SK-N-SH treated with all-trans-retinoic acid at 6 μM for 48 hours (cell line): Measurements from ENCODE around the gene CTNNAL1.

Experiments used
- ATAC-seq: fragments of 200-7000 bp; cut with Tn5 transposase; 3 replicates; pipeline ENCODE4 v1.9.1; 2020; ENCODE audit warnings: mild to moderate bottlenecking, moderate library complexity
- BACH2 ChIP-seq: fragments of 250-450 bp; sonication (Bioruptor Pico); IDR thresholded peaks from 2 replicates; pipeline ENCODE4 v1.9.0; 2021; ENCODE audit warnings: mild to moderate bottlenecking, borderline replicate concordance
- CSDC2 ChIP-seq: fragments of 250-450 bp; sonication (Bioruptor Pico); IDR thresholded peaks from 2 replicates; pipeline ENCODE4 v1.5.0; 2020; ENCODE audit warnings: mild to moderate bottlenecking, moderate library complexity
- ESRRG ChIP-seq: fragments of 250-450 bp; sonication (Bioruptor Pico); IDR thresholded peaks from 2 replicates; pipeline ENCODE4 v1.6.1; 2021; ENCODE audit warnings: mild to moderate bottlenecking
- OSR1 ChIP-seq: fragments of 250-450 bp; sonication (Bioruptor Pico); IDR thresholded peaks from 2 replicates; pipeline ENCODE4 v1.8.0; 2022; ENCODE audit warnings: moderate library complexity, mild to moderate bottlenecking, inconsistent platforms
- PPARA ChIP-seq: fragments of 250-450 bp; sonication (Bioruptor Pico); IDR thresholded peaks from 2 replicates; pipeline ENCODE4 v1.5.0; 2020; ENCODE audit warnings: mild to moderate bottlenecking, borderline replicate concordance
- RARB ChIP-seq: fragments of 250-450 bp; sonication (Bioruptor Pico); IDR thresholded peaks from 2 replicates; pipeline ENCODE4 v1.8.0; 2021; ENCODE audit warnings: mild to moderate bottlenecking, moderate library complexity
- SNAI2 ChIP-seq: fragments of 250-450 bp; sonication (Bioruptor Pico); IDR thresholded peaks from 2 replicates; pipeline ENCODE4 v1.5.0; 2020; ENCODE audit warnings: mild to moderate bottlenecking, moderate library complexity
- TCF4 ChIP-seq: fragments of 250-450 bp; sonication (Bioruptor Pico); IDR thresholded peaks from 2 replicates; pipeline ENCODE4 v1.8.0; 2021; ENCODE audit warnings: mild to moderate bottlenecking, moderate library complexity, borderline replicate concordance
- TOX ChIP-seq: fragments of 250-450 bp; sonication (Bioruptor Pico); IDR thresholded peaks from 2 replicates; pipeline ENCODE4 v1.8.0; 2021; ENCODE audit warnings: mild to moderate bottlenecking, moderate library complexity, borderline replicate concordance
- ZC3H10 ChIP-seq: fragments of 250-450 bp; sonication (Bioruptor Pico); IDR thresholded peaks from 2 replicates; pipeline ENCODE4 v1.5.1; 2021; ENCODE audit warnings: mild to moderate bottlenecking, moderate library complexity
- ZNF565 ChIP-seq: fragments of 450-650 bp; formaldehyde crosslinking; conservative IDR thresholded peaks from 2 replicates; pipeline ENCODE4 v1.5.0; 2020; ENCODE audit warnings: low read depth, mild to moderate bottlenecking, moderate library complexity
- ZNF70 ChIP-seq: fragments of 450-650 bp; formaldehyde crosslinking; IDR thresholded peaks from 2 replicates; pipeline ENCODE4 v1.5.0; 2020; ENCODE audit warnings: mild to moderate bottlenecking, moderate library complexity
- ZNF8 ChIP-seq: fragments of 450-650 bp; formaldehyde crosslinking; IDR thresholded peaks from 2 replicates; pipeline ENCODE4 v1.5.0; 2020; ENCODE audit warnings: mild to moderate bottlenecking, moderate library complexity
- TF ChIP-seq, protein P1 (sequence below): fragments of 250-450 bp; sonication (Bioruptor Pico); IDR thresholded peaks from 2 replicates; pipeline ENCODE4 v1.5.1; 2020; ENCODE audit warnings: low read depth, mild to moderate bottlenecking, moderate library complexity
- TF ChIP-seq, protein P2 (sequence below): fragments of 250-450 bp; sonication (Bioruptor Pico); IDR thresholded peaks from 2 replicates; pipeline ENCODE4 v1.8.0; 2021; ENCODE audit warnings: low read depth, mild to moderate bottlenecking, moderate library complexity, borderline replicate concordance
- TF ChIP-seq, protein P3 (sequence below): fragments of 250-450 bp; sonication (Bioruptor Pico); IDR thresholded peaks from 2 replicates; pipeline ENCODE4 v1.8.0; 2020; ENCODE audit warnings: mild to moderate bottlenecking, moderate library complexity, borderline replicate concordance
- TF ChIP-seq, protein P4 (sequence below): fragments of 250-450 bp; sonication (Bioruptor Pico); IDR thresholded peaks from 2 replicates; pipeline ENCODE4 v1.5.0; 2020; ENCODE audit warnings: mild to moderate bottlenecking, moderate library complexity
- TF ChIP-seq, protein P5 (sequence below): fragments of 250-450 bp; sonication (Bioruptor Pico); IDR thresholded peaks from 2 replicates; pipeline ENCODE4 v1.5.1; 2021; ENCODE audit warnings: mild to moderate bottlenecking, moderate library complexity

Gene CTNNAL1

DNA sequence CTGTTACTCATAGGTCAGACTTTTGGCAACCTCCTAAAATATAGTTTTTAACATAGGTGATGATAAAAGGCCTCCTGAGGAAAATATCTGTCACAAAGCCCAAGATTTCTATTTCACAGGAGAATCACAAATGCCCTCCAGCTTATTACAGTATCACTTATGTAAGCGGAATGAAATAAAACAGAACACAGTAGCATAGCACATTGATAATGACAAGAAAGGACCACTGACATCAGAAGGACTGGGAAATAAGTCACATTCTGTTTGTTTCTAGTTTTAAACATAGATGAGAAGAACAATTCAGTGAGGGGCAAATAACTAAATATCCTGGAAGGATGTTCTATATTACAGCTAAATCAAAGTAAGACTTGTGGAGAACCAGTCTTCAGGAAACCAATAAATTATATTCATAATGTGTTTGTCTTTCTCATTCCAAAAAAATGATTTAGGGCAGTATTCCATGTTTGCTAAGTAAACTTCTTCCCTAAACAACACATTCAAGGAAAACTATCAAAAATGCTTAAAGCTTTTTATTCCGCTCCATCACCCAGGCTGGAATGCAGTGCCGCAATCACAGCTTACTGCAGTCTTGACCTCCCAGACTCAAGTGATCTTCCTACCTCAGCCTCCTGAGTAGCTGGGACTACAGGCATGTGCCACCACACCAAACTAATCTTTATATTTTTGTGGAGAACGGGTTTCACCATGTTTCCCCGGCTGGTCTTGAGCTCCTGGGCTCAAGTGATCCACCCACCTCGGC lies 20.8 kb upstream of the CTNNAL1 start (continued):
- TF ChIP-seq, protein P1, sequence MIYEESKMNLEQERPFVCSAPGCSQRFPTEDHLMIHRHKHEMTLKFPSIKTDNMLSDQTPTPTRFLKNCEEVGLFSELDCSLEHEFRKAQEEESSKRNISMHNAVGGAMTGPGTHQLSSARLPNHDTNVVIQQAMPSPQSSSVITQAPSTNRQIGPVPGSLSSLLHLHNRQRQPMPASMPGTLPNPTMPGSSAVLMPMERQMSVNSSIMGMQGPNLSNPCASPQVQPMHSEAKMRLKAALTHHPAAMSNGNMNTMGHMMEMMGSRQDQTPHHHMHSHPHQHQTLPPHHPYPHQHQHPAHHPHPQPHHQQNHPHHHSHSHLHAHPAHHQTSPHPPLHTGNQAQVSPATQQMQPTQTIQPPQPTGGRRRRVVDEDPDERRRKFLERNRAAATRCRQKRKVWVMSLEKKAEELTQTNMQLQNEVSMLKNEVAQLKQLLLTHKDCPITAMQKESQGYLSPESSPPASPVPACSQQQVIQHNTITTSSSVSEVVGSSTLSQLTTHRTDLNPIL (CRISPR knock-in tag), result no peak
- TF ChIP-seq ZC3H10 (CRISPR knock-in tag) (no peak), ZNF70 (CRISPR knock-in tag) (no peak)

DNA sequence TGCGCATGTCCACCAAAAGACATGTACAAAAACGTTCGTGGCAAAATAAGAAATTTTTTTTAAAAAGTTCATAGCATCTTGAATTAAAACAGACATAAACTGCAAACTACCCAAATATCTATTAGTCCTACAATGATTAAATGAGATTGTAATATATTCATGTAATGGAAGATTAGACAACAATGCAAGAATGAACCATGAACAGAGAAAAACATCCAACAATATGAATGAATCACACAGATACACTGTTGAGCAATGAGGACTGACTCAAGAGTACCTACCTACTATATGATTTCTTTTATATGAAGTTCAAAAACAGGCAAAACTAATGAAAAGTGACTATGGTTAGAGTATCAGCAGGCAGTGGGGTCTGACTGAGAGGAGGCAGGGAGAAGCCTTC lies 17.9 kb upstream of the CTNNAL1 start:
- TF ChIP-seq, protein P2, sequence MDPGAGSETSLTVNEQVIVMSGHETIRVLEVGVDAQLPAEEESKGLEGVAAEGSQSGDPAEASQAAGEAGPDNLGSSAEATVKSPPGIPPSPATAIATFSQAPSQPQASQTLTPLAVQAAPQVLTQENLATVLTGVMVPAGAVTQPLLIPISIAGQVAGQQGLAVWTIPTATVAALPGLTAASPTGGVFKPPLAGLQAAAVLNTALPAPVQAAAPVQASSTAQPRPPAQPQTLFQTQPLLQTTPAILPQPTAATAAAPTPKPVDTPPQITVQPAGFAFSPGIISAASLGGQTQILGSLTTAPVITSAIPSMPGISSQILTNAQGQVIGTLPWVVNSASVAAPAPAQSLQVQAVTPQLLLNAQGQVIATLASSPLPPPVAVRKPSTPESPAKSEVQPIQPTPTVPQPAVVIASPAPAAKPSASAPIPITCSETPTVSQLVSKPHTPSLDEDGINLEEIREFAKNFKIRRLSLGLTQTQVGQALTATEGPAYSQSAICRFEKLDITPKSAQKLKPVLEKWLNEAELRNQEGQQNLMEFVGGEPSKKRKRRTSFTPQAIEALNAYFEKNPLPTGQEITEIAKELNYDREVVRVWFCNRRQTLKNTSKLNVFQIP (CRISPR knock-in tag), result no peak
- TF ChIP-seq RARB (CRISPR knock-in tag) (no peak), ZNF565 (CRISPR knock-in tag) (no peak), TCF4 (CRISPR knock-in tag) (no peak), ZNF8 (CRISPR knock-in tag) (no peak), ESRRG (CRISPR knock-in tag) (no peak), TOX (CRISPR knock-in tag) (no peak), OSR1 (CRISPR knock-in tag) (no peak), SNAI2 (CRISPR knock-in tag) (no peak)
- TF ChIP-seq, protein P3, sequence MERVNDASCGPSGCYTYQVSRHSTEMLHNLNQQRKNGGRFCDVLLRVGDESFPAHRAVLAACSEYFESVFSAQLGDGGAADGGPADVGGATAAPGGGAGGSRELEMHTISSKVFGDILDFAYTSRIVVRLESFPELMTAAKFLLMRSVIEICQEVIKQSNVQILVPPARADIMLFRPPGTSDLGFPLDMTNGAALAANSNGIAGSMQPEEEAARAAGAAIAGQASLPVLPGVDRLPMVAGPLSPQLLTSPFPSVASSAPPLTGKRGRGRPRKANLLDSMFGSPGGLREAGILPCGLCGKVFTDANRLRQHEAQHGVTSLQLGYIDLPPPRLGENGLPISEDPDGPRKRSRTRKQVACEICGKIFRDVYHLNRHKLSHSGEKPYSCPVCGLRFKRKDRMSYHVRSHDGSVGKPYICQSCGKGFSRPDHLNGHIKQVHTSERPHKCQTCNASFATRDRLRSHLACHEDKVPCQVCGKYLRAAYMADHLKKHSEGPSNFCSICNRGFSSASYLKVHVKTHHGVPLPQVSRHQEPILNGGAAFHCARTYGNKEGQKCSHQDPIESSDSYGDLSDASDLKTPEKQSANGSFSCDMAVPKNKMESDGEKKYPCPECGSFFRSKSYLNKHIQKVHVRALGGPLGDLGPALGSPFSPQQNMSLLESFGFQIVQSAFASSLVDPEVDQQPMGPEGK (CRISPR knock-in tag), result no peak
- no peak for ATAC-seq

DNA sequence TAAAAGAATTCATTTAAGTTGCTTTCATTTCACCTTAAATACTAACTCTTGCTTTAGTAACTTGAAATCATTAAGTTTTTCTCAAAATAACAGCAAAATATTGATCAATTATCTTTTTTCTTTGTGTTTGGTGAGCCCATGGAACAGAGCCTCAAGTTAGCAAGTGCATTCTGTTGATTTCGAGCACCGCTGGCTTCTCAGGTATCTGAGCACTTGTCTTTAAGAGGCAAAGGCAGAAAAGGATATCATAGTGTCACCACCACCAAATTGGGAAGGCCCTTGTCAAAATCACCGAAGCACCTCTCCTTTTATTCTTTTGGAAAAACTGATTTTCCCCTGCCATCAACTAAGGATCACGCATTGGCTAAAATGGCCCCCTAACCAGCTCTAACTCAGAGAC lies 17.1 kb upstream of the CTNNAL1 start:
- TF ChIP-seq RARB (CRISPR knock-in tag) (no peak), PPARA (CRISPR knock-in tag) (no peak), BACH2 (CRISPR knock-in tag) (no peak), OSR1 (CRISPR knock-in tag) (no peak), ESRRG (CRISPR knock-in tag) (no peak)
- ATAC-seq, result no peak

DNA sequence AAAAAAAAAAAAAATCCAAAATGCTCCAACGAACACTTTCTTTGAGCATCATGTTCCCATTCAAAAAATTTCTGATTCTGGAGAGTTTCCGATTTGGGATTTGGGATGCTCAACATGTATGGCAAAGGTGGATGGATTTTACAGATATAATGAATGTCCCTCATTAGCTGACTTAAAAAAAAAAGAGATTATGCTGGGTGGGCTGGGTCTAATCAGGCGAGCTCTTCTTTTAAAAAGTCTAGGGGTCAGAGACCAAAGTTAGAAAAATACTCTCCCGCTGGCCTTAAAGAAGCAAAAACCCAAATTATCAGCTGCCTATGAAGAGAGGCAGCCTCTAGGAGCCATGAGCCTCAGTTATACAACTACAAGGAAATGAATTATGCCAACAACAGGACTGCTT lies 15.2 kb upstream of the CTNNAL1 start:
- TF ChIP-seq ZC3H10 (CRISPR knock-in tag) (no peak), OSR1 (CRISPR knock-in tag) (no peak), TCF4 (CRISPR knock-in tag) (no peak), ZNF565 (CRISPR knock-in tag) (no peak), TOX (CRISPR knock-in tag) (no peak), ZNF8 (CRISPR knock-in tag) (no peak), ZNF70 (CRISPR knock-in tag) (no peak), PPARA (CRISPR knock-in tag) (no peak), SNAI2 (CRISPR knock-in tag) (no peak), RARB (CRISPR knock-in tag) (no peak), CSDC2 (no peak)
- TF ChIP-seq, protein P2 (CRISPR knock-in tag), result no peak
- TF ChIP-seq, protein P4, sequence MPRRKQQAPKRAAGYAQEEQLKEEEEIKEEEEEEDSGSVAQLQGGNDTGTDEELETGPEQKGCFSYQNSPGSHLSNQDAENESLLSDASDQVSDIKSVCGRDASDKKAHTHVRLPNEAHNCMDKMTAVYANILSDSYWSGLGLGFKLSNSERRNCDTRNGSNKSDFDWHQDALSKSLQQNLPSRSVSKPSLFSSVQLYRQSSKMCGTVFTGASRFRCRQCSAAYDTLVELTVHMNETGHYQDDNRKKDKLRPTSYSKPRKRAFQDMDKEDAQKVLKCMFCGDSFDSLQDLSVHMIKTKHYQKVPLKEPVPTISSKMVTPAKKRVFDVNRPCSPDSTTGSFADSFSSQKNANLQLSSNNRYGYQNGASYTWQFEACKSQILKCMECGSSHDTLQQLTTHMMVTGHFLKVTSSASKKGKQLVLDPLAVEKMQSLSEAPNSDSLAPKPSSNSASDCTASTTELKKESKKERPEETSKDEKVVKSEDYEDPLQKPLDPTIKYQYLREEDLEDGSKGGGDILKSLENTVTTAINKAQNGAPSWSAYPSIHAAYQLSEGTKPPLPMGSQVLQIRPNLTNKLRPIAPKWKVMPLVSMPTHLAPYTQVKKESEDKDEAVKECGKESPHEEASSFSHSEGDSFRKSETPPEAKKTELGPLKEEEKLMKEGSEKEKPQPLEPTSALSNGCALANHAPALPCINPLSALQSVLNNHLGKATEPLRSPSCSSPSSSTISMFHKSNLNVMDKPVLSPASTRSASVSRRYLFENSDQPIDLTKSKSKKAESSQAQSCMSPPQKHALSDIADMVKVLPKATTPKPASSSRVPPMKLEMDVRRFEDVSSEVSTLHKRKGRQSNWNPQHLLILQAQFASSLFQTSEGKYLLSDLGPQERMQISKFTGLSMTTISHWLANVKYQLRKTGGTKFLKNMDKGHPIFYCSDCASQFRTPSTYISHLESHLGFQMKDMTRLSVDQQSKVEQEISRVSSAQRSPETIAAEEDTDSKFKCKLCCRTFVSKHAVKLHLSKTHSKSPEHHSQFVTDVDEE (CRISPR knock-in tag), result no peak
- TF ChIP-seq, protein P3 (CRISPR knock-in tag), result no peak
- TF ChIP-seq, protein P5, sequence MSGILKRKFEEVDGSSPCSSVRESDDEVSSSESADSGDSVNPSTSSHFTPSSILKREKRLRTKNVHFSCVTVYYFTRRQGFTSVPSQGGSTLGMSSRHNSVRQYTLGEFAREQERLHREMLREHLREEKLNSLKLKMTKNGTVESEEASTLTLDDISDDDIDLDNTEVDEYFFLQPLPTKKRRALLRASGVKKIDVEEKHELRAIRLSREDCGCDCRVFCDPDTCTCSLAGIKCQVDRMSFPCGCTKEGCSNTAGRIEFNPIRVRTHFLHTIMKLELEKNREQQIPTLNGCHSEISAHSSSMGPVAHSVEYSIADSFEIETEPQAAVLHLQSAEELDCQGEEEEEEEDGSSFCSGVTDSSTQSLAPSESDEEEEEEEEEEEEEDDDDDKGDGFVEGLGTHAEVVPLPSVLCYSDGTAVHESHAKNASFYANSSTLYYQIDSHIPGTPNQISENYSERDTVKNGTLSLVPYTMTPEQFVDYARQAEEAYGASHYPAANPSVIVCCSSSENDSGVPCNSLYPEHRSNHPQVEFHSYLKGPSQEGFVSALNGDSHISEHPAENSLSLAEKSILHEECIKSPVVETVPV (CRISPR knock-in tag), result no peak
- ATAC-seq, result no peak
